K562 treated with DMSO at 1 percent for 4 hours (cell line): Measurements from ENCODE around the gene DENND1B. TPM values are rescaled to one million over a fixed set of nuclear protein-coding genes. Genes with fewer than 3 reads are reported as not detected.

ENCODE experiments used
- total RNA-seq: library from RNA; unstranded; fragments of 300-600 nt; gene quantifications from 2 replicates; pipeline ENCODE4 v1.2.3, GENCODE V29; 2022; ENCODE audit not compliant: insufficient read depth

The DENND1B gene
- 2.9 and 3.3 TPM in 2 replicates for total RNA-seq

GRCh38 chr1:197775282-197776262 lies at the start of gene DENND1B:
TSS of gene DENND1B (minus strand) at chr1:197775480. CDS start at chr1:197775155, 325 bp downstream.

Other genes starting within 250 kb of the DENND1B start
- gene C1orf53, start 127.2 kb upstream of the DENND1B start, total RNA-seq = 2.6 TPM in 1 of 2 replicates, not detected in the other
- 0.10 TPM in 1 of 2 replicates, not detected in the other for gene LHX9, start 141.9 kb upstream of the DENND1B start, total RNA-seq